IMR-90 (cell line): ENCODE measurements around the gene PTH1R. TPM values are rescaled to one million over a fixed set of nuclear protein-coding genes. Genes with fewer than 3 reads are reported as not detected.

ENCODE experiments used
- ATAC-seq: fragments of 200-7000 bp; cut with Tn5 transposase; 2 replicates; pipeline ENCODE4 v1.9.1; 2020; ENCODE audit warnings: low read depth, mild to moderate bottlenecking, moderate library complexity
- BruUV-seq: library from RNA; stranded (reverse); fragments of 400-500 nt; replicated peaks from 2 replicates; lab custom pipeline; 2021; lab: Mats Ljungman, UMichigan
- CTCF ChIA-PET: fragments of 300-600 bp; formaldehyde crosslinking; extraction: SDS; loops from one replicate; lab custom pipeline; 2021; ENCODE audit warnings: antibody characterized with exemption; lab: Yijun Ruan, JAX
- POLR2A ChIA-PET: fragments of 300-600 bp; sonication (Branson Sonifier 250); formaldehyde crosslinking; loops from one replicate; lab custom pipeline; 2022; ENCODE audit warnings: antibody characterized with exemption; ENCODE audit not compliant: unreplicated experiment; lab: Charles Lee
- DNase-seq: peaks from one replicate; pipeline ENCODE4 v3.0.0; 2013
- H2AFZ ChIP-seq: replicated peaks from 2 replicates; pipeline ENCODE3; 2013; ENCODE audit warnings: low read length, mild to moderate bottlenecking; ENCODE audit not compliant: poor library complexity
- H2AK5ac ChIP-seq: 2 replicates; pipeline ENCODE4 v1.6.1; 2013; ENCODE audit warnings: low read depth, low read length, inconsistent platforms
- H2AK9ac ChIP-seq: replicated peaks from 2 replicates; pipeline ENCODE3; 2013; ENCODE audit warnings: mild to moderate bottlenecking, low read depth, low read length, moderate library complexity; ENCODE audit not compliant: poor library complexity
- H2BK120ac ChIP-seq: 2 replicates; pipeline ENCODE4 v1.6.1; 2013; ENCODE audit warnings: low read depth, low read length, inconsistent platforms
- H2BK15ac ChIP-seq: 3 replicates; pipeline ENCODE4 v1.6.1; 2013; ENCODE audit warnings: low read depth, low read length, inconsistent platforms
- H2BK20ac ChIP-seq: 2 replicates; pipeline ENCODE4 v1.6.1; 2013; ENCODE audit warnings: low read depth, mild to moderate bottlenecking, inconsistent platforms, low read length, moderate library complexity
- H2BK5ac ChIP-seq: 2 replicates; pipeline ENCODE4 v1.6.1; 2013; ENCODE audit warnings: mild to moderate bottlenecking, low read depth, low read length, inconsistent platforms; ENCODE audit not compliant: poor library complexity, severe bottlenecking
- H3K14ac ChIP-seq: replicated peaks from 2 replicates; pipeline ENCODE4 v1.6.1; 2013; ENCODE audit warnings: low read depth, low read length, inconsistent platforms
- H3K18ac ChIP-seq: 2 replicates; pipeline ENCODE4 v1.6.1; 2013; ENCODE audit warnings: low read depth, low read length, control low read depth
- H3K23ac ChIP-seq: 2 replicates; pipeline ENCODE4 v1.6.1; 2013; ENCODE audit warnings: low read depth, low read length, inconsistent platforms
- H3K27ac ChIP-seq: 2 replicates; pipeline ENCODE4 v1.5.1; 2013; ENCODE audit warnings: mild to moderate bottlenecking, control low read depth, low read length; ENCODE audit not compliant: insufficient read depth
- H3K27me3 ChIP-seq: 2 replicates; pipeline ENCODE4 v1.6.1; 2013; ENCODE audit warnings: low read length; ENCODE audit not compliant: control insufficient read depth, insufficient read depth
- H3K36me3 ChIP-seq: 2 replicates; pipeline ENCODE4 v1.6.1; 2013; ENCODE audit warnings: low read length, mixed read lengths; ENCODE audit not compliant: control insufficient read depth, insufficient read depth
- H3K4ac ChIP-seq: 2 replicates; pipeline ENCODE4 v1.6.1; 2013; ENCODE audit warnings: low read depth, low read length, inconsistent platforms
- H3K4me1 ChIP-seq: 2 replicates; pipeline ENCODE4 v1.6.1; 2013; ENCODE audit warnings: low read length, mixed read lengths; ENCODE audit not compliant: control insufficient read depth, insufficient read depth
- H3K4me2 ChIP-seq: 2 replicates; pipeline ENCODE4 v1.6.1; 2013; ENCODE audit warnings: low read depth, mild to moderate bottlenecking, control low read depth, low read length, moderate library complexity
- H3K4me3 ChIP-seq: 2 replicates; pipeline ENCODE4 v1.5.1; 2013; ENCODE audit warnings: low read depth, mild to moderate bottlenecking, control low read depth, low read length, moderate library complexity; ENCODE audit not compliant: insufficient read depth
- H3K56ac ChIP-seq: 2 replicates; pipeline ENCODE4 v1.6.1; 2013; ENCODE audit warnings: low read length, inconsistent platforms; ENCODE audit not compliant: insufficient read depth; ENCODE audit errors: extremely low read depth
- H3K79me1 ChIP-seq, 2 experiments: 2 replicates each; pipeline ENCODE4 v1.6.1; 2013; ENCODE audit warnings: low read length in 2 of 2, inconsistent platforms in 1 of 2, low read depth in 1 of 2
- H3K9ac ChIP-seq: 2 replicates; pipeline ENCODE4 v1.6.1; 2013; ENCODE audit warnings: low read depth, low read length, control low read depth
- H3K9me1 ChIP-seq: 2 replicates; pipeline ENCODE4 v1.6.1; 2013; ENCODE audit warnings: low read length, inconsistent platforms; ENCODE audit not compliant: insufficient read depth
- H3K9me3 ChIP-seq: 2 replicates; pipeline ENCODE4 v1.6.1; 2013; ENCODE audit warnings: low read length; ENCODE audit not compliant: control insufficient read depth, insufficient read depth
- H4K20me1 ChIP-seq: 2 replicates; pipeline ENCODE4 v1.6.1; 2013; ENCODE audit warnings: low read length, inconsistent platforms; ENCODE audit not compliant: insufficient read depth
- H4K5ac ChIP-seq: 2 replicates; pipeline ENCODE4 v1.6.1; 2013; ENCODE audit warnings: mild to moderate bottlenecking, low read depth, low read length, control low read depth
- H4K8ac ChIP-seq, 2 experiments: 2 replicates each; pipeline ENCODE4 v1.6.1; 2013; ENCODE audit warnings: low read depth in 2 of 2, low read length in 2 of 2, control low read depth in 1 of 2, inconsistent platforms in 1 of 2
- H4K91ac ChIP-seq: 2 replicates; pipeline ENCODE4 v1.6.1; 2013; ENCODE audit warnings: low read depth, low read length, inconsistent platforms; ENCODE audit not compliant: insufficient read depth
- BHLHE40 ChIP-seq: fragments of 150-350 bp; IDR thresholded peaks from 2 replicates; pipeline ENCODE4 v1.6.1; 2016; ENCODE audit warnings: mild to moderate bottlenecking, low read depth, low read length
- CHD1 ChIP-seq: IDR thresholded peaks from 2 replicates; pipeline ENCODE4 v1.6.1; 2012; ENCODE audit warnings: low read depth, low read length, improper control_type of control experiment
- FOS ChIP-seq: fragments of 150-350 bp; IDR thresholded peaks from 2 replicates; pipeline ENCODE4 v1.6.1; 2016; ENCODE audit warnings: low read depth, low read length
- MAFK ChIP-seq: IDR thresholded peaks from 2 replicates; pipeline ENCODE4 v1.6.1; 2012; ENCODE audit warnings: low read depth, low read length, improper control_type of control experiment
- MXI1 ChIP-seq: IDR thresholded peaks from 2 replicates; pipeline ENCODE4 v1.6.1; 2012; ENCODE audit warnings: low read depth, mild to moderate bottlenecking, low read length, moderate library complexity, borderline replicate concordance
- POLR2A ChIP-seq: IDR thresholded peaks from 2 replicates; pipeline ENCODE4 v1.6.1; 2012; ENCODE audit warnings: mild to moderate bottlenecking, low read depth, low read length
- RAD21 ChIP-seq: IDR thresholded peaks from 2 replicates; pipeline ENCODE4 v1.6.1; 2012; ENCODE audit warnings: low read length, improper control_type of control experiment
- RCOR1 ChIP-seq: IDR thresholded peaks from 2 replicates; pipeline ENCODE4 v1.6.1; 2012; ENCODE audit warnings: mild to moderate bottlenecking, low read length, improper control_type of control experiment; ENCODE audit not compliant: insufficient replicate concordance
- RFX5 ChIP-seq: IDR thresholded peaks from 2 replicates; pipeline ENCODE4 v1.8.0; 2012; ENCODE audit warnings: low read depth, mild to moderate bottlenecking, low read length, moderate library complexity
- SMC3 ChIP-seq: fragments of 150-350 bp; IDR thresholded peaks from 2 replicates; pipeline ENCODE4 v1.6.1; 2016; ENCODE audit warnings: low read depth, mild to moderate bottlenecking, antibody characterized with exemption, low read length, moderate library complexity
- WGBS, 2 experiments: methylation state at CpG; one replicate each; pipeline versions ENCODE4 v1.1.5 to v1.1.7; 2013; ENCODE audit warnings: missing lambda C conversion rate in 2 of 2; ENCODE audit not compliant: insufficient read length in 1 of 2; ENCODE audit errors: extremely low coverage in 2 of 2; 5-methylcytosine and 5-hydroxymethylcytosine counted together
- dilution Hi-C: fragments of 300-500 bp; cut with HindIII; formaldehyde crosslinking; loops from one replicate; pipeline ENCODE4 v1.14.3; 2018; ENCODE audit warnings: low sequenced_read_pairs; ENCODE audit not compliant: unreplicated experiment
- in situ Hi-C: fragments of 300-500 bp; cut with MboI; formaldehyde crosslinking; loops from 3 replicates; pipeline ENCODE4 v1.14.3; 2019; ENCODE audit warnings: low sequenced_read_pairs, inconsistent platforms, mixed read lengths
- intact Hi-C: fragments of 100-400 bp; cut with micrococcal nuclease; formaldehyde crosslinking; loops from 2 replicates; pipeline ENCODE4 v1.10.0; 2022
- polyA plus RNA-seq, 3 experiments: library from polyadenylated mRNA; depleted of rRNA; stranded (reverse); fragments of >200 nt; gene quantifications; 2 replicates each; pipeline ENCODE4 v1.2.3, GENCODE V29; 2012; ENCODE audit warnings: low replicate concordance in 1 of 3
- total RNA-seq: library from RNA; depleted of rRNA; stranded (reverse); fragments of >200 nt; gene quantifications from 2 replicates; pipeline ENCODE4 v1.2.3, GENCODE V29; 2012
- TF ChIP-seq, protein P1 (sequence below): conservative IDR thresholded peaks from 2 replicates; pipeline ENCODE4 v1.5.1; 2012; ENCODE audit warnings: mild to moderate bottlenecking, low read depth, low read length, improper control_type of control experiment
- TF ChIP-seq, protein P2 (sequence below): fragments of 150-350 bp; IDR thresholded peaks from 2 replicates; pipeline ENCODE4 v1.6.1; 2017; ENCODE audit warnings: mild to moderate bottlenecking, antibody characterized with exemption, low read length, low read depth
- TF ChIP-seq, protein P3 (sequence below): fragments of 150-350 bp; IDR thresholded peaks from 2 replicates; pipeline ENCODE4 v1.6.1; 2016; ENCODE audit warnings: low read depth, mild to moderate bottlenecking, low read length, moderate library complexity, borderline replicate concordance

Gene PTH1R
- total and polyA plus RNA-seq, 2 of the 4 experiments (the other 2 are of a cell fraction) = 0.15 to 0.18 TPM

DNA sequence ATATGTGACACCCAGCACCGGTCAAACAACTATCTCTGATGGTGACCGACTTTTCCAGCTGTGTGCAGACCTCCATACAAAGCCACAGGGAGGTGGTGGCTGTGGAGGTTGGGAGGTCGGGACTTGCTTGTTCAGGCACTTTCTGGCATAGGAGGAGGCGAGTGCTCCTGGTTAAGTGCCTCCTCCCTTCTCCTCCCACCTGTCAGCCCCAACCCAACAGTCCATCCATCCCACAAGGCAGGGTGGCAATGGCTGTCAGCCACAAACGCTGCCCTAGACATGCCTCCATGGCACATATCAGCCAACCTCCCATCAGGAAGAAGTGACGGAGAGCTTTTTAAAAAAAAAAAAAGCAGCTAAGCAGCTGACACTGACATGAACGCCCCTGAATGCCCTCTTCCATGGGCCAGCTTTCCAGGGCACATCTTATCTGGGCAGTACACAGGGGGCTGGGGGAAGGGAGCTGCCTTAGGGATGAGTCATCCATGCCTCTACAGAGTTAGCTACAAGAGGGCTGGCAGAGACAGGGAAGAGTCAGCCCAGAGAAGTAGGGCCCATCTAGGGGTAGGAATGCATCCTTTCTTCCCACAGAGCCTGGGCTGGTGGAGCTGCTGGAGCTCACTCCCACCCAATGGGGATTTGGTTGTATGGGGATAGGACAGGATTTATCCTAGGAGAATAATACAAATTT lies 57.8 kb downstream of the PTH1R start:
- no CpG with 5 or more reads among the region's 7 CpGs for WGBS, 2 experiments
- CTCF ChIA-PET = interaction anchor here (0.6 to 1.9 kb wide), 12 partner anchors 9 to 455 kb away, joined by 3 to 5 read pairs (median 4); no protein-coding TSS in a partner anchor
- TF ChIP-seq POLR2A (no peak), BHLHE40 (peak; percentile 59; the same call in 1 of the 2 replicates), FOS (peak; percentile 99), CHD1 (0 out of 2 replicates have a peak, but pooled peaks have one; percentile 65), RCOR1 (peak; percentile 70), MAFK (no peak), SMC3 (peak; percentile 44), RAD21 (peak; percentile 64), MXI1 (0 out of 2 replicates have a peak, but pooled peaks have one; percentile 21), RFX5 (no peak)
- TF ChIP-seq, protein P1, sequence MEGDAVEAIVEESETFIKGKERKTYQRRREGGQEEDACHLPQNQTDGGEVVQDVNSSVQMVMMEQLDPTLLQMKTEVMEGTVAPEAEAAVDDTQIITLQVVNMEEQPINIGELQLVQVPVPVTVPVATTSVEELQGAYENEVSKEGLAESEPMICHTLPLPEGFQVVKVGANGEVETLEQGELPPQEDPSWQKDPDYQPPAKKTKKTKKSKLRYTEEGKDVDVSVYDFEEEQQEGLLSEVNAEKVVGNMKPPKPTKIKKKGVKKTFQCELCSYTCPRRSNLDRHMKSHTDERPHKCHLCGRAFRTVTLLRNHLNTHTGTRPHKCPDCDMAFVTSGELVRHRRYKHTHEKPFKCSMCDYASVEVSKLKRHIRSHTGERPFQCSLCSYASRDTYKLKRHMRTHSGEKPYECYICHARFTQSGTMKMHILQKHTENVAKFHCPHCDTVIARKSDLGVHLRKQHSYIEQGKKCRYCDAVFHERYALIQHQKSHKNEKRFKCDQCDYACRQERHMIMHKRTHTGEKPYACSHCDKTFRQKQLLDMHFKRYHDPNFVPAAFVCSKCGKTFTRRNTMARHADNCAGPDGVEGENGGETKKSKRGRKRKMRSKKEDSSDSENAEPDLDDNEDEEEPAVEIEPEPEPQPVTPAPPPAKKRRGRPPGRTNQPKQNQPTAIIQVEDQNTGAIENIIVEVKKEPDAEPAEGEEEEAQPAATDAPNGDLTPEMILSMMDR = peak; percentile 93
- TF ChIP-seq, protein P2, sequence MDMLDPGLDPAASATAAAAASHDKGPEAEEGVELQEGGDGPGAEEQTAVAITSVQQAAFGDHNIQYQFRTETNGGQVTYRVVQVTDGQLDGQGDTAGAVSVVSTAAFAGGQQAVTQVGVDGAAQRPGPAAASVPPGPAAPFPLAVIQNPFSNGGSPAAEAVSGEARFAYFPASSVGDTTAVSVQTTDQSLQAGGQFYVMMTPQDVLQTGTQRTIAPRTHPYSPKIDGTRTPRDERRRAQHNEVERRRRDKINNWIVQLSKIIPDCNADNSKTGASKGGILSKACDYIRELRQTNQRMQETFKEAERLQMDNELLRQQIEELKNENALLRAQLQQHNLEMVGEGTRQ = no peak
- TF ChIP-seq, protein P3, sequence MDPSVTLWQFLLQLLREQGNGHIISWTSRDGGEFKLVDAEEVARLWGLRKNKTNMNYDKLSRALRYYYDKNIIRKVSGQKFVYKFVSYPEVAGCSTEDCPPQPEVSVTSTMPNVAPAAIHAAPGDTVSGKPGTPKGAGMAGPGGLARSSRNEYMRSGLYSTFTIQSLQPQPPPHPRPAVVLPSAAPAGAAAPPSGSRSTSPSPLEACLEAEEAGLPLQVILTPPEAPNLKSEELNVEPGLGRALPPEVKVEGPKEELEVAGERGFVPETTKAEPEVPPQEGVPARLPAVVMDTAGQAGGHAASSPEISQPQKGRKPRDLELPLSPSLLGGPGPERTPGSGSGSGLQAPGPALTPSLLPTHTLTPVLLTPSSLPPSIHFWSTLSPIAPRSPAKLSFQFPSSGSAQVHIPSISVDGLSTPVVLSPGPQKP = no peak

More for the DNA sequence above, 57.8 kb downstream of the PTH1R start:
- H3K14ac ChIP-seq = peak overlapping the region; percentile 82
- DNase-seq (peak; percentile 96), ATAC-seq (peak; percentile 95)
- peak overlapping the region; percentile 74; the same call in 1 of the 2 replicates for H3K23ac ChIP-seq
- peak overlapping the region; percentile 97 for H3K4ac ChIP-seq
- H3K9me1 ChIP-seq = peaks cover 54% of the 10 kb centered on the region
- peaks cover 40 to 91% of the 10 kb centered on the region in 2 experiments for H3K79me1 ChIP-seq
- H2BK20ac ChIP-seq = peak overlapping the region; percentile 44
- in situ Hi-C loops (no loop called here), intact Hi-C loops (loop anchor here (2.0 to 10.0 kb wide), 2 partner anchors 41 to 229 kb away; partner anchors contain the start of genes CCDC12 and SETD2), dilution Hi-C loops (no loop called here)
- no peaks in the 10 kb centered on the region for H3K9me3 ChIP-seq
- H3K4me1 ChIP-seq = peaks cover 52% of the 10 kb centered on the region
- no TSS peak for BruUV-seq
- no peak overlapping the region for H3K4me3 ChIP-seq
- H4K8ac ChIP-seq = peak overlapping the region; percentile 36 to 90; a peak in 3 of 4 replicates
- peak overlapping the region; percentile 79 for H2AK9ac ChIP-seq
- peak overlapping the region; percentile 83 for H3K18ac ChIP-seq
- peak overlapping the region; percentile 30; the same call in 1 of the 2 replicates for H3K56ac ChIP-seq
- peak overlapping the region; percentile 88 for H2BK5ac ChIP-seq
- no peaks in the 10 kb centered on the region for H3K27me3 ChIP-seq
- peak overlapping the region; percentile 0 for H2AFZ ChIP-seq
- peak overlapping the region; percentile 91 for H3K27ac ChIP-seq
- H4K91ac ChIP-seq = peak overlapping the region; percentile 82
- POLR2A ChIA-PET = no interaction called here
- peak overlapping the region; percentile 46 for H2BK120ac ChIP-seq
- H3K9ac ChIP-seq = peak overlapping the region; percentile 21; the same call in 1 of the 2 replicates
- H2BK15ac ChIP-seq = peak overlapping the region; percentile 90; the same call in 2 of the 3 replicates
- H4K5ac ChIP-seq = peak overlapping the region; percentile 72
- peak overlapping the region; percentile 99 for H2AK5ac ChIP-seq
- peaks cover 49% of the 10 kb centered on the region for H4K20me1 ChIP-seq
- peaks cover 24% of the 10 kb centered on the region for H3K36me3 ChIP-seq
- peak overlapping the region; percentile 28 for H3K4me2 ChIP-seq
